Measurements from ENCODE around the gene PTPRC. TPM values are rescaled to one million over a fixed set of nuclear protein-coding genes. Genes with fewer than 3 reads are reported as not detected.

PTPRC gene
- total RNA-seq, 1 donor from 2014 or later = 25.4 TPM

DNA sequence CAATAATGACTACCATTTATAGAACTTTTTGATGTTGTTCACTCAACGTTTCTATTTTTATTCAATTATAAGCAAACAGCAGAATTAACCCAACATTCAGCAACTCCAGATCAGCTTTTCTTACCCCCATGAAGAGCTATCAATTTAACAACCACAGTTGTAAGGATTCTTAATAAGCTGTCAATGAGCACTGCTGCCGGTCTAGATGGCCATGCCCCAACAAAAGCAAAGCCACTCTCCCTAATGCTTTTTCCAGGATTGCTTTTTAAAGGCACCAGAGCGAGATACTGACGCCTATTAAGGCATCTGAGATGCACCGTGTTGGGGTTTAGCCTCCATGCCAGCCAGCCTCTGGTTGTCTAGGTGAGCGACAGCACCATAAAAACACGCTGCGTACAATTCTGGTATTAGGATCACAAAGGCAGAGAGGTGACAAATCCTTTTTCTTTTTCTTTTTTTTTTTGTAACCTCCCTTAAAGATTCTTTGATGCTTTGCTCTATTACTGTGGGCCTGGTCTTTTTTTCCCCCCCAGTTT is 39.5 kb downstream of the PTPRC start:
- no peak for DNase-seq

DNA sequence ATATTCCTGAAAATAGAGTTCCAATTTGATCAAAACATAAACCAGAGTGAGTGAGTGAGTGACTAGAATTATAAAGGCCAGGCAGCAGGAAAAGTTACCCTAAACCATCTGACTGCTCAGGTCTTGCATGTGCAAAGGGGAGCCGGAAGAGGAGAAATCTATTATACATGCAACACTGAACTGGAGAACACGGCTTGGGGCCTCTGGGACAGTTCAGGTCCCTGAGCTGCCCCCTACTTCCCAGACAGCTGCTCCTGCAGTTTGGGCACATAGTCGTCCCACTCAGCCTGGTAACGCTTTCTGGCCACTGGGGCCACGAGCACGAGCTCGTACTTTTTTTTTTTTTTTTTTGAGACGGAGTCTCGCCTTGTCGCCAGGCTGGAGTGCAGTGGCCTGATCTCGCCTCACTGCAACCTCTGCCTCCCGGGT is 40.1 kb downstream of the PTPRC start:
- DNase-seq = no peak

DNA sequence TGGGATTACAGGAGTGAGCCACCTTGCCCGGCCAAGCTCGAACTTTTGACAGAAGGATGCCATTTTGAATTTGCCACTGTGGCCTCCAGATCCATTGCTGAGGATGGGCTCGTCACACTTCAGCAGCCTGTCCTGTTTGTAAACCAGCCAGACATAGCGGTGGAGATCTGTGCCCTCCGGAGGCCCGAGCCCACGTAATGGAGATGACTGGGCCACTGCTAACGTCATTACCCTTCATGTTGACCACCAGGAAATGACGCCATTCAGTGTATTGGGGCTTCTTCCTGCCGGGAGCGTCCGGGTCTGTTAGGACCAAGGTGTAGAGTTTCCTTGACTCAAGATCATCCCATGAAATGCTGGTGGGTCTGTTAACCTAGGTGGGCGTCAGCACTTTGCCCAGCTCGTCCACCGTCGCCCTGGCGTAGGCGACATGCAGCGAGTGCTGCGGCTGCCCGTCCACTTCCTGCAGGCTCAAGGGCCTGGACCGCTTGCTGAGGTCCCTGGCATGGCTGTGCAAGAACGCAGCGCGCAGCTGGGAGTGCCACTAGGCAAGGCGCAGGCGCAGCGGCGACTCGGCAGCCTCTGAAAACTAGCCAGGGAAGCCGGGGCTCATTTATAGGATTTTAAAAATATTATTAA is 40.8 kb downstream of the PTPRC start:
- no peak for DNase-seq

DNA sequence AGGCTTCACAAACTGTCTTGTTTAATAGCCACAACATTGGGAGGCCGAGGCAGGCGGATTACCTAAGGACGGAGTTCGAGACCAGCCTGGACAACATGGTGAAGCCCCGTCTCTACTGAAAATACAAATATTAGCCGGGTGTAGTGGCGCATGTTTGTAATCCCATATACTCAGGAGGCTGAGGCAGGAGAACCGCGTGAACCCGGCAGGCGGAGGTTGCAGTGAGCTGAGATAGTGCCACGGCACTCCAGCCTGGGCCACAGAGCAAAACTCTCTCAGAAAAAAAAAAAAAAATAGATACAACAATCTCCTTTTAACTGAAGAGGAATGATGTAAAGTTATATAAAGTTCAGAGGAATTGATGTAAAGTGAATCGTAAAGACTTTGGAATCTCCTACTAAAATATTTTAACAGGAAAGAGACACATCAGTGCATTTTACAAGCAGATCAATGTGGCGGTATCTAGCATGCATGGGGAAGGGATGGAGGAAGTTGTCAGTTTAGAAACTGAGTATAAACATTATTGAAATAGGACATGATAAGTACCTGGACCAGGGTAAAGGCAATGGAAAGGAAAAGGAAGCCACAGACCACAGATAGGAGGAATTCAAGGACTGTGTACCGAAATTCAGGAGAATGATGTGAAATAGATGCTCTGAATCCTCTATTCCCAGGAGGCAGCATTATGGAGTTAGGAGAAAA is 41.5 kb downstream of the PTPRC start:
- no peak for DNase-seq

DNA sequence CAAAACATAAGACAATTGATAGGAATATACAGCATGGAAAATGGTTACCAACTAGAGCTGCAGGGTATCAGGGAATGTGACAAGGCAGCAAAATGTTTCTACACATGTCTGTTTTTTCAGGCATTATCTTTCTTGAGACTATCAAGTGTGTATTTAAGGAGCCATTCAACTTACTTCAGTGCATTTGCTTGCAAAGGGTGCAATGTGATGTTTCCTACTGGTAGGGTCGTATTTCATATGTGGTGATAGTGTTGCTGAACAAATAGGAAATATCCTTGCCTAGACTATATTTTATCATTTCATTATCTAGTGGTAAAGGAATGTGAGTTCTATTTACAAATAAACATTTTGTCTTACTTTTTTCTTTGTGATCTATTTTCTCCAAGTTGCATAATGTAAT is 42.4 kb downstream of the PTPRC start:
- DNase-seq = no peak

DNA sequence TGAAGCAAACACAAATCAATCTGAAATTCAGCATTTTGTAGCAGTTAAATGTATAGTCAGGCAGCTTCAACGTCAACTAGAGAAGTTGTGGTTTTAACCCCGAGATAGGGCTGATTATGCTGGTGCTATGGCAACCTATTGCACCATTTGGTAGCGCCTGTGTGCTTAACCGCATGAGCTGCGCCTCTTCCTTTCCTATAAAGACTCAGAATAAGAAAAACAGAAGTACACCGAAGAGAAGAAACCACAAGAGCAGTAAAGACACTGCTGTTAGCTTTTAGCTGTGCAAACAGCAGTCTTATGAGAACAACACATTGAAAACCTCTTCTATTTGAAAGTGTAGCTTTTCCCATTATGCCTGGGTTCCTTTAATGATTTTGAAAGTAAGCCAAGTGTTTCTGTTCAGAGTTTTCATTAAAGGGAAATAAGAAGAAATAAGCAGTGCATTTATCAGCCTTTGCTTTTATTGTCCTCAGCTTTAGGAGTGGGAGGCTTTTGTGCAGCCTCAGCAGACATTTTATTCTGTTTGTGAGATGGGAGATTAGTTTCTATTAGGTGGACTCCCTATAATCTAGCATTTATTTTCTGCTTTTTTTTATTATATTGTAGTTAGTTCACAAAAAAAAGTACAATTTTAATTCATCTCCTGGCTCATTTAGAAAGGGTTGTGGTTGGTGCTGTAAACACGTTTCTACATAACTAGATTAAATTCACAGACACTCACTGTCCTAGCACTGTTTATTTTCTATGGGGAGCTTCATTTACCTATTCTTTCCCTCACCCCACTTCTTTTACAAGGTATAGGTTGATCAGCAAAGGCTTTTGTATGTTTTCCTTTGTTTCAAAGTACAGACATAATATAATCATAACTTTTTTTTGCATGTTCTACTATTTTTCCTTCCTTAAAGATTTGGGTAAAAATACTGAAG is 43.3 kb downstream of the PTPRC start:
- peak; percentile 21 for DNase-seq

DNA sequence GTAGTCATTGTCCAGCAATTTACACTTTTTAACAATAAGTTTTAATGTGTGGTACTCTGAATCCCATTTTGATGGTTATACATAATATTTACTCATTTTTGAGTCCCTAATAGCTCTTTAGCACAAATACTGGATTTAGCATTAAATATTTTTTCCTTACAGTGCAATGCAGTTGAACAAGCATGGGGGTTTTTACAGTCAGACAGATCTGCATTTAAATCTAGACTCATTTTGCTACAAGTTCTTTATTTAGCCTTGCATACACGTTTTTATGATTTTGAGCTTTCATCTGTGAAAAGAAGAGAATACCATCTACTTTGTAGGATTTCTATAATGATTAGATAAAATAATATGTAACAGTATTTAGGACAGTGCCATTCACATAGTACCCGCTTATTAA is 44.0 kb downstream of the PTPRC start:
- DNase-seq = no peak

DNA sequence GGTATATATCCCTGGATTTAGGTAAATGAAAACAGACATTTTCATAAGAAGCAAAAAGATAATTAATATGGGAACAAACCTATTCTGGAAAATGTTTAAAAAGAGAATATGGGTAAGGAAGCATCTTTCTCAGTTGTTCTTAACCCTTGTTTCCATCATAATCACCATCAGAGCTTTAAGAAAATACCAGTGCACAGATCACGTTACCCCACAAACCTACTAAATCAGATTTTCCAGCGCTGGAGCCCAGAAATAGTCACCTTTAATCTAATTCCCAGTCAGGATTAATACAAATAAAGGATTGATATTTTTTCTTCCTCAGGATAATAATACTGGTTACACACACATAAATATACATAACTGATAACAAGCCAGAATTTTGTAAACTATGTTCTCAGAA is 44.6 kb downstream of the PTPRC start:
- DNase-seq = no peak

DNA sequence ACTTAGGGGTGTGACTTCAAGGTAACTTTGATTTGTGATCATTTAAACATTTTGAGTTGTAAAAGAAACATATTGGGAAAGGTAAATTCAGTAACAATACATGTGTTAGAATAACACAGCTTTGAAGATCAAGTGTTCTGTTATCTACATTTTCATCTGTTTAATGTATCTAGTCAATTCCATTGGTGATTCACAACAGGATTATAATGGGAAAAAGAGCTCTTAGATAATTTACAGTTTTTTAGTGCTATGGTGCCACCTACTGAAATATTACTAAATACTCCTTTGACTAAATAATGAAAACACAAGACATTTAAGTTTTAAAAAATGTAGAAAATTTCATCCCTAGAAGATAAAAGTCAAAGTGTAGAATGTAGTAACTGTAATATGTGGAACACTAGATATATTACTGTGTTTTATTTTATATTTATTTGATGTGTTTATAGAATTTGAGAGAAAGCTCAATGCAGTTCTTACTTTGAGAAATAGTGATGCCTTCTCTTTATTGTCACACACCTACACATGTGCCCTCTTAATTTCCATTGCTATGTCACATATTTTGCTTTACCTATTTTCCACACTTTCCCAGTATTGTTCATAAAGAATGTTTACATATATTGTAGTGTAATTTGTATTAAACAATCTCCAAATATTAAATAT is 47.4 kb downstream of the PTPRC start:
- DNase-seq = peak; percentile 11

DNA sequence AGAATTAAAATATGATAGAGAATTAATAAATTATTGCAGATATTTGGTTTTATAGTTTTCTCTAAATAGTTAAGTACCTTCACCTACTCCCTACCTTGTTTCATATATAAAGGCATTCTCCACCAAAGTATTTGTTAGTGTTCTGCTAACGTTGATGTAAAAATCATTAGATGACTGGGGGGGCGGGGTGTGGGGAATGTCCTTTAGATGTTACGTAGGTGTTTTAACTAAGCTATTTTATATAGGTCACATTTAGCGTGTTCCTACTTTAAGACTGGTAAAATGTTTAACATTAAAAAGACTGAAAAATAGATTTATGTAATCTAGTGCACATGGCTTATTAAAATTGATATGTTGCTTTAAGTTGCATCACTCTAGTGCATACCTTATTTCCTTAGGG is 48.6 kb downstream of the PTPRC start:
- DNase-seq = no peak

DNA sequence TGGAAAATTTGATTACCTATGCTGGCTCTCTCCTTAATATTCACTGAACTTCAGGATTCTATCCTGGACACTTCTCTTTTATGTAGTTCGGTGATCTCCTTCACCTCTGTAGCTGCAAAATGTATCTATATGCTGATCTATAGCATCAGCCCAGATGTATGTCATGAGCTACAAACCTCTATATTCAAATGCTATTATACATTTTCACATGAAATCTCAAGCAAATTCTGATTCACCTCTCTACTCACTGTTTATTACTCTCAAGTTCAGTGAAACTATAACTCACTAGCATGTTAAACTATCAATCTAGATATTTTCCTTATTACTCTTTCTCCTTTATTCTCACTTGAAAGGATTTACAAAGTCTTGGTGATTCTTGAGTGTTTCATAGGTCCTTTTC is 52.2 kb downstream of the PTPRC start:
- DNase-seq = no peak

DNA sequence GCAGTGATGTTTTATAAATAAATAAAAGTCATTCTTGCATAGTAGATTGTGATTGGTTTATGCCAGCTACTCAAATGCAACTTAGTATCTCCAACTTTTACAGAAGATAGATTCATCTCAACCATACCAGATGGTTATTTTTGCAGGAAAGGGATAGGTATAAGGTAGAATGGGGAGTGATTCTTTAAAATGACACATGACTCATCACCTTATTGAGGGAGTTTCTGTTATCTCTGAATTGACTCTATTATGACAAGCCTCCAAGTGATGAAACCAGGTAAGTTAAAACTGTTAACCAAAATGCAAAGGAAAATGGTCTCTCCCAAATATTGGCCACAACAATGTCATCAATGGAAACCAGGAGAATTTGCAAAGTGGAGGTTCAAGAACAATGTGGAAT is 54.5 kb downstream of the PTPRC start:
- no peak for DNase-seq

DNA sequence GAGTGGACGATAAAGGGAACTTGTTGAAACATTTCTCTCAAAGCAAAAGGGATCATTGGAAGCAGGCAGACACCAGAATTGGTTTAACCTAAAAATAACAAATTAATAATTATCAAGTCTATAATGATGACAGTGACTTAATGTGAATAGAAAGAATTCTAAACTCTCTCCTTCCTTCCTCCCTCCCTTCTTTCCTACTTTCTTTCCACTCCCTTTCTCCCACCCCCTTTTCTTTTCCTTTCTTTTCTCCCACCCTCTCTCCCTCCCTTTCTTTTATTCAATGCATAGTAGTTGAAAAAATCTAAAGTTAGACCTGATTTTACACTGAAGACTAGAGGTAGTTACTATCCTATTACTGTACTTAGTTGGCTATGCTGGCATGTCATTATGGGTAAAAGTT is 55.7 kb downstream of the PTPRC start:
- no peak for DNase-seq

DNA sequence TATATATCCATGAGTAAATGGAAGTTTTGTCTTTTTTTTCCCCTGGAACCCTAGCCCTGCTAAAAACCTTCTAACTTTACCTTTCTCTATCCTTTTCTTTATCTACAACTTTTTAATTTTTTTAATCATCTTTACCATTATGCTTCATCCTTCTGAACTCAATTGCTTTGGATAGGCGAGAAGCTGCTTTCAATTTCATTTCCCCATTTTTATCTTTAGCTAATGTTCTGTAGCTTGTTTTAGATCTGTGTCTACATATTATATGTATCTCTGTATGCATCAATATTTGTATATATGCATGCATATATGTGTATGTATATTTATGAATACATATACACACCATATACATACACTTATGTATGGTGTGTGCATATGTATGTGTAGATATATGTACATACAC is 57.4 kb downstream of the PTPRC start:
- no peak for DNase-seq

DNA sequence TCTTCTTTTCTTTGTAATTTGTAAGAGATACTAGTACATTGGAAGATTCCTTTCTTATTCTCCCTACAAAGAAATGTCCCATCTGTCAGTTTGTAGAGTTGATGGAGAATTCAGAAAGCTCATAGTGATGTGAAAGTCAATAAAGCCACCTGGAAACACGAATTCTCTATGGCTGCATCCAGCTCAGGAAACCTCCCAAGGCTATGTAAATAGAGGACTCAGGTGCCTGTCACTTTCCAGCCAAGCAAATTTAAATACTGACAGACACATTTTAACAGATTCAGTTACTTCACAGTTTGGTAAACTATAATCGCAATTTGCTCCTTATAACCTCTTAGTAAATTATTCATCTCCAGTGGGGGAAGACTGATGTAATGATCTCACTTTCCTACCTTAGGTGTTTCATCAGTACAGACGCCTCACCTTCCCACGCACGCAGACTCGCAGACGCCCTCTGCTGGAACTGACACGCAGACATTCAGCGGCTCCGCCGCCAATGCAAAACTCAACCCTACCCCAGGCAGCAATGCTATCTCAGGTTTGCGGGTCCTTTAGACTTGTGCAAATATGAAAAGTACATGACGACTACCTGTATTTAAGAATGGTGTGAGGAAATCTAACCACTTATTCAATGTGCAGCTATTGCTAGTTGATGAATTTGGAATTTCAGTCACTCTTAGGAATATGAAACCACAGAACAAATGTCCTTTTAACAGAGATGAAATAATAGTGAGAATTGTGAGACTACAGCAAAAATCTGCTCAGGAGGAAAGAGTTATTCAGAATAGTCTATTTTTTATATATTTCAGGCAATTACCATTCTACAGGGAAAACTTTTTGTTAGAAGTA is 60.6 kb downstream of the PTPRC start:
- DNase-seq = no peak

DNA sequence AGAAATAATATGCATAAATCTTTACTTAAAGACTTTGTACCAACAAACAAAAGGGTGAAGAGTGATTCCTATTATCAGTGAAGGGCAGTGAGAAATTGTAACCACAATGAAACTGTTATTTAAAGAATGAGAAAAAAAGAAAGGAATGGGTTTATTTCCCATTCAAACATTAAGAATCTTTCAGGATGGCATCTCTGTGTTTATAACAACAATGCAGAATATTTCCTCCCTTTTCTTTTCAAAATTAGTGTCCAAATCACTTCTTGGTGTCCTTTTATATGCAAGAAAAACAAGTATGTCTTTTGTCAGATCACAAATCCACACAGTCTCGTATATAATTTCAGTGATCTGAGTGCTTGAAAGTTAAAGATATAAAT is 61.2 kb downstream of the PTPRC start:
- DNase-seq = no peak

DNA sequence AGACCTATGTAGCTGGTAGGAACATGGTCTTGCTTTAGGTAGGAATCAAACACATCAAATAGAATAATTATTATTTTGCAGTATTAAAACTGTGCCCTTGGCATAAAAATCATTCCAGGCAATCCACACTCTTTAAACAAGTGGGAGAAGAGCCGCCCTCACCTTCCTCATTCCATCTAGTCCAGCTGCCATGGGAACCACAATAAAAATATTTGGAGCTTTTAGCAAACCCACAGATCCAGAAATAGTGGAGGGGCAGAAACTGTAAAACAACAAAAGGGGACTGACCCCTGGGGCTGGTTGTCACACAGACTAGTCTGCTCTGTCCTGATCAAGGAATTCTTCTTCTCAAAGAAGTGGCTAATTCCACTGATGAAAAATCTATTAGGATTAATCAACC is 61.6 kb downstream of the PTPRC start:
- no peak for DNase-seq

DNA sequence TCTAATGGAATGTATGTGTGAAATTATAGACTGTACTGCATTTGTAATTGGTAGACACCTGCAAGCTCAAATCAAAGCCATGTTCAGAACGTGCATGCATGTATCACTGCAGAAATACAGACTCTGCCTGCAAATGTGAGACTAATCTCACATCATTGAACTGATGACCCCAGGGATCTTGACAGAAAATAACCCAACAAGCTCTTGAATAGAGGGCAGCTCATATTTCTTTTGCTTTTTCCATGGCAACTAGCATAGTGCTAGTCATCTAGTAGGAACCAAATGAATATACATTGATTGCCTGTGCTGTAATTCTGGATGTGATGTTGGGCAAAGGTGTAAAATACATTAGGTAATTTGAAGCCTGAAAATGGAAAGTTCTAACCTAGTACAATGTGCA is 62.4 kb downstream of the PTPRC start:
- no peak for DNase-seq

DNA sequence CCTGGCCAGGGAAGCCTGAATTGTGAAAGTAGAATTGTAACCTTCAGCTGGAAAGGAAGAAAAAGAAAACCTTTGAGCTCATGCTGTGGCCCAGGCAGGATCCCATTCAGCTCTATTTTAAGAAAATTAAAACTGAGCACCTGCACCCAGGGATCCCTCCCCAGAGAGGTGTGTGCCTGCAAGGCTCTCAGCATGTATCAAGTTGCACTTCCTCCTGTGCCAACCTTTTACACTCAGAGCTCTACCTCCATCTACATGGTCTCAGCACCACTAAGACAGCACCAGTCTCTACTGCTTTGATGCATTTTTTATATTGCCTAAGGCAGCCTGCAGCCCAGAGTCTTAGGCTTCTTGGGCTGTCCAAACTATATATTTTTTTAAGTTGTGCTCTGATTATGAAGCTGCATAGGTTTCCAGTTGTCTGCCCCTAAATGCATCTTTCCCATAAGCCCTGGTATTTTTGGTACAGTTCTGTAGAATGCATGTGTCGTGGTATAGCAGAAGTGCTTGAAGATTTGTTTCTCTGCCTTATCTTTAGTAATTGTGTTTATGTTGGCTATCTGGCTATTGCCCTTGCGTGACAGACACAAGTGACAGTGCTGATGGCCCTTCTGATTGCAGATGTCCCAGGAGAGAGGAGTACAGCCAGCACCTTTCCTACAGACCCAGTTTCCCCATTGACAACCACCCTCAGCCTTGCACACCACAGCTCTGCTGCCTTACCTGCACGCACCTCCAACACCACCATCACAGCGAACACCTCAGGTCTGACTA is 63.1 kb downstream of the PTPRC start:
- no peak for DNase-seq

DNA sequence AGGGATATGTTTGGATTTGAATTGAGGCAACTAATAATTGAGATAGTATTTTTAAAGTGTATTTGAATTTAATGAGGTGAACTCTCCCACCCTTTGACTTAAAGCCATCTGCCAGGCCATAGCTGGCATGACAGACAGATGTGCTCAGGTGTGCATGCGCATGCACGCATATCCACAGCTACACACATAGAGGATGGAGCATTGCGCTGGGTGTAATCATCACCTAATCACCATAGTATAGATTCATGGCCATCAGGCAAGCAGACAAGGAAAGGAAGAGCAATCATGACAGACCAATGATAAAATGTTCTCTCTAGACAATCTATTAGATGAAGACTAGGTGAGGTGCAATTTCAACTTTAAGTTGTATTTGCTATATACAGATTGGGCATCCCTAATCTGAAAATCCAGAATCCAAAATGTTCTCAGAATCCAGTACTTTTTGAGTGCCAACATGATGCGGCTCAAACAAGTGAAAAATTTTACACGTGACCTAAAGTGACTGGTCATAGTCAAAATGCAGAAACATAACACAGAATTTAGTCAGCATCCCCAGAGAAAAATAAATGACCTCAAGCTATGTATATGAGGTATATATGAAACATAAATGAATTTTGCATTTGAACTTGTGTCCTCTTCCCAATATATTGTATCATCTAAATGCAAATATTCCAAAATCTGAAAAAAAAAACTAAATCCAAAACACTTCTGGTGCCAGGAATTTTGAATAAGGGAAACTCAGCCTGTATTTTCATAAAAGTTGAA is 70.1 kb downstream of the PTPRC start:
- DNase-seq = no peak

Data from skin of body (tissue), 2 donors.